Naive B cell (primary cell): ENCODE data around the gene ASB8. TPM values are rescaled to one million over a fixed set of nuclear protein-coding genes. Genes with fewer than 3 reads are reported as not detected.

Experiments used
- ATAC-seq, 2 donors: fragments of 150-1000 bp; cut with Tn5 transposase; 2 replicates each; pipeline ENCODE4 v1.10.0; 2021; ENCODE audit warnings: low read depth in 2 of 2, mild to moderate bottlenecking in 2 of 2, moderate library complexity in 2 of 2
- DNase-seq: peaks from one replicate; pipeline ENCODE4 v3.0.0; 2022
- H3K27ac Mint-ChIP-seq, 6 donors: one replicate each; pipeline ENCODE4 v1.8.0; 2020 to 2022; ENCODE audit warnings: mild to moderate bottlenecking in 6 of 6, mixed read lengths in 6 of 6, moderate library complexity in 5 of 6, inconsistent platforms in 2 of 6
- H3K27me3 Mint-ChIP-seq, 3 donors: one replicate each; pipeline ENCODE4 v1.8.0; 2021 to 2022; ENCODE audit warnings: mixed read lengths in 3 of 3, mild to moderate bottlenecking in 1 of 3
- H3K36me3 Mint-ChIP-seq, 2 donors: one replicate each; pipeline ENCODE4 v1.8.0; 2020 to 2022; ENCODE audit warnings: mixed read lengths in 2 of 2, inconsistent platforms in 1 of 2, mild to moderate bottlenecking in 1 of 2
- H3K4me1 Mint-ChIP-seq, 3 donors: one replicate each; pipeline ENCODE4 v1.8.0; 2020 to 2022; ENCODE audit warnings: mixed read lengths in 3 of 3, inconsistent platforms in 1 of 3, mild to moderate bottlenecking in 1 of 3, moderate library complexity in 1 of 3
- H3K4me3 Mint-ChIP-seq, 8 donors: one replicate each; pipeline ENCODE4 v1.8.0; 2020 to 2022; ENCODE audit warnings: mild to moderate bottlenecking in 8 of 8, mixed read lengths in 8 of 8, moderate library complexity in 8 of 8, inconsistent platforms in 2 of 8
- H3K9me3 Mint-ChIP-seq, 7 donors: one replicate each; pipeline ENCODE4 v1.8.0; 2020 to 2022; ENCODE audit warnings: mixed read lengths in 7 of 7, mild to moderate bottlenecking in 5 of 7, inconsistent platforms in 2 of 7, moderate library complexity in 1 of 7
- polyA plus RNA-seq, 6 donors: library from polyadenylated mRNA; unstranded; fragments of 300-500 nt; fragmentation: Illumina TruSeq; gene quantifications; one replicate each; pipeline ENCODE4 v1.2.3, GENCODE V29; 2021; ENCODE audit warnings: low read depth in 6 of 6

Gene ASB8
- polyA plus RNA-seq = 10 to 100 TPM; 62.1 to 89.5 (median 74.8) TPM

DNA sequence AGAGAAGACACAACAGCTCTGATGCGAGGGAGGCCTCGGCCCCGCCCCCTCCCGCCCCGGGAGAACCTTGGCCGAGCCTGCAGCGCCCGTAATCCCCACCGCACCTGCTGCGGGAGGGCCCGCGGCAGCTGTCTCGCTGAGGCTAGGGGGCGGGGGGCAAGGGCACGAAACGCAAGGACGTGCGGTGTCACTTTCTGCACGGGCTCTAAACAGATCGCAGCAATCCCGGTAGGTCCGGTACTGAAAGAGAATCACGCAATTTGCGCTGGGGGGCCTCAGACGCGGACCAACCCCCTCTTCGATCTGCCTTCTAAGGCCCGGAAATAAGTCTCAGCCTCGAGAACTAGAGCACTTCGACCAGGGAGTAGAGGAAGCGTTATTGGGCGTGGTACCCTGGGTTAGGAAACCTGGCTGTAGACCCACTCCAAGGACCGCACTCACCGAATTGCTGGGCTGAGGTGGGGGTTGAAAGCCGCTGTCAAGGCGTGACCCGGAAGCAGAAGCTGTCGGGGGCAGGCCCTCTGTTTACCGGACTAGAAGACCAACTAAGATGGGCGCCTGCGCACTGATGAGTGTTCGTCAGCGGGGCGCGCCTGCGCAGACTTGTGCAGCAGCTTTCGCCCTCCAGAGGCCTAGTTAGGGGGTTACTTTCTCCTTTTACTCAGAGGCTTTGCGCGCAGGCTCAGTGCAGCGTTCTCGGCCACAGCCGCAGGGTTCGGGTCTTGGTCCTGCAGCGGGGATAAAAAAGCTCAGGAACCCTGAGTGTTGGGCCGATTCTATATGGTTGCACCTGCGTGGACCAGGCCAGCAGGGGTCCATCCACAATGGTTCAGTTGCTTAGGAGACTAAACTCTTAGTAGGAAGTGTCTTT lies at the start of gene ASB8:
ASB8 (minus strand) TSS at position 498 of the 871 bp plus-strand sequence. CDS start 4,019 bp downstream, outside the sequence.
- DNase-seq (peak; percentile 98), ATAC-seq (peak; percentile 89)
- no peaks in the 10 kb centered on the region for H3K9me3 Mint-ChIP-seq
- peaks cover 0 to 8% (median 6%) of the 10 kb centered on the region in 3 donors for H3K27me3 Mint-ChIP-seq
- peak within 1 kb of the TSS; percentile 95 to 99 (median 98) for H3K4me3 Mint-ChIP-seq
- peaks cover 26 to 38% (median 35%) of the 10 kb centered on the region in 3 donors for H3K4me1 Mint-ChIP-seq
- H3K36me3 Mint-ChIP-seq = peaks cover 8% of the 10 kb centered on the region in 2 donors
- H3K27ac Mint-ChIP-seq = peak within 1 kb of the TSS; percentile 93 to 98 (median 97)

DNA sequence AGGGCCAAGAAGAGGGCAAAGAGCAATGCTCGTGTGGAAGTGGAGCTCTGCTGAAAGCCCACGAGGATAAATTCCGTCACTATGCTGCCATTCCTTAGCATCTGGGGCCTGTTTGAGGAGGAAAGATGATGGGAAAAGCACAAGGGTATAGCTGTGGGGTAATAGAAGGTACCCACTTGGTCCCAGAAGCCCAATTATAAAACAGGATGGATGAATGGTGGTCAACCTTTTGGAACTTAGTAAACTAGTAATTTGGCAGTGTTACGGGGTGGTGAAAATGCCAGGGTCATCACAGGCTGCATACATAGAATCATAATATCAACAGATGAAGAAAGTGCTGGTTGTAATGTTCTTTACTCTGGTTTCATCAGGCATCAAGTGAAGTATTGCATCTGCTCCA lies 45.9 kb upstream of the ASB8 start, which contains the start of gene OR10AD1:
OR10AD1 (minus strand) TSS at position 101 of the 400 bp plus-strand sequence; CDS start at position 101, 0 bp downstream.
- H3K4me1 Mint-ChIP-seq = peaks cover 19 to 35% (median 29%) of the 10 kb centered on the region in 3 donors
- ATAC-seq (no peak), DNase-seq (no peak)
- H3K9me3 Mint-ChIP-seq = peaks cover 10 to 38% (median 20%) of the 10 kb centered on the region in 7 donors
- no peak within 1 kb of the TSS for H3K27ac Mint-ChIP-seq
- peaks cover 27 to 33% of the 10 kb centered on the region in 2 donors for H3K36me3 Mint-ChIP-seq
- H3K27me3 Mint-ChIP-seq = no peaks in the 10 kb centered on the region
- peak within 1 kb of the TSS in 2 of 8 donors; percentile 49 for H3K4me3 Mint-ChIP-seq

DNA sequence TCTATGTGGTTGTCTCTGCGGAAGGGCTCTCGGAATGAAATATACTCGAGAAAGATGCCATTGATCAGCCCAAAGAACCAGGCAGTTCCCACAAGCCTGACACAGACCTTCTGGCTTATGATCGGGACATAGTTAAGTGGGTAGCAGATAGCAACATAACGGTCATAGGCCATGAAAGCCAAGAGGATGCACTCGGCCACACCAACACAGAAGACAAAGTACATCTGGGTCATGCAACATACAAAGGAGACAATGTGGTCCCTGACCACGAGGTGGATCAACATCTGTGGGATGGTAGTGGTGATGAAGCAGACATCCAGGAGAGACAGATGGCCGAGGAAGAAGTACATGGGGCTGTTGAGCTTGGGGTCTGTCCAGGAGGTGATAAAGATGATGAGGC lies 45.5 kb upstream of the ASB8 start:
- peaks cover 27 to 33% of the 10 kb centered on the region in 2 donors for H3K36me3 Mint-ChIP-seq
- peaks cover 10 to 33% (median 19%) of the 10 kb centered on the region in 7 donors for H3K9me3 Mint-ChIP-seq
- peaks cover 21 to 35% (median 29%) of the 10 kb centered on the region in 3 donors for H3K4me1 Mint-ChIP-seq
- no peak for DNase-seq
- H3K27ac Mint-ChIP-seq = no peak overlapping the region
- no peak for ATAC-seq
- H3K27me3 Mint-ChIP-seq = no peaks in the 10 kb centered on the region
- H3K4me3 Mint-ChIP-seq = peak overlapping the region in 1 of 8 donors; percentile 49

GRCh38 chr12:48201516-48201915 lies 44.2 kb upstream of the ASB8 start:
- ATAC-seq = no peak
- Mint-ChIP-seq H3K36me3 (peaks cover 24 to 33% of the 10 kb centered on the region in 2 donors), H3K4me3 (peak overlapping the region in 1 of 8 donors; percentile 95), H3K9me3 (peaks cover 4 to 21% (median 10%) of the 10 kb centered on the region in 7 donors), H3K27me3 (no peaks in the 10 kb centered on the region), H3K4me1 (peaks cover 26 to 41% (median 29%) of the 10 kb centered on the region in 3 donors), H3K27ac (peak overlapping the region in 1 of 6 donors; percentile 53)
- DNase-seq = no peak

- H3K4me1 Mint-ChIP-seq = peaks cover 26 to 41% (median 29%) of the 10 kb centered on the region in 3 donors
- H3K27ac Mint-ChIP-seq = no peak overlapping the region
These were observed 43.8 kb upstream of the ASB8 start for GRCh38 chr12:48201091-48201490.

DNA sequence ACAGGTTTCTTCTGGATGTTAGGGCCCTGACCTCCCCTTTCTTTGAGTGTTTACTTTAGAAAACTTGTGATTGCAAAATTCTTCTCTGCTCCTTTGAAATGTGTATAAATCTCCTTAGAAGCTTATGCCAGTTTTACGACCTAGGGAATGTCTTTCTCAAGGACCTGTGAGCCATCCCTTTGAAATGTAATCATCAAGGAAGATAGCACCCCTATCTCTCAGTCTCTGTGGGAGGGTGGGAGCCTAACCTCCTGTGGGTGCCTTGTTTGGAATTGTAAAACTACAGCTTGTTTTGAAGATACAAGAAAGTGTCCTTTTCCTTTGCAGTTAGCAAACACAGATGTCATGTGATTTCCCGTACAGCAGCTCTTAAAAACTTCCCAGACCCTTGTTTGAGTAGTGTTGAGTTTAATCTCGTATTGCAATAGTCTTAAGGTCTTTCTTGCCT lies 42.5 kb upstream of the ASB8 start:
- DNase-seq (no peak), ATAC-seq (no peak)
- peaks cover under 1 to 9% (median 4%) of the 10 kb centered on the region in 3 donors for H3K27me3 Mint-ChIP-seq
- H3K36me3 Mint-ChIP-seq = peaks cover 22 to 32% of the 10 kb centered on the region in 2 donors
- H3K4me1 Mint-ChIP-seq = peaks cover 26 to 41% (median 29%) of the 10 kb centered on the region in 3 donors
- peak overlapping the region in 5 of 6 donors; percentile 42 to 97 (median 68) for H3K27ac Mint-ChIP-seq
- peak overlapping the region; percentile 17 to 99 (median 92) for H3K4me3 Mint-ChIP-seq
- peaks cover 0 to 13% (median 8%) of the 10 kb centered on the region in 7 donors for H3K9me3 Mint-ChIP-seq

More at GRCh38 chr12:48201091-48201490, 43.8 kb upstream of the ASB8 start:
- Mint-ChIP-seq H3K9me3 (peaks cover 0 to 18% (median 8%) of the 10 kb centered on the region in 7 donors), H3K4me3 (peak overlapping the region in 2 of 8 donors; percentile 10 to 95), H3K27me3 (no peaks in the 10 kb centered on the region), H3K36me3 (peaks cover 22 to 33% of the 10 kb centered on the region in 2 donors)
- no peak for ATAC-seq
- DNase-seq = no peak

- Mint-ChIP-seq H3K4me1 (peaks cover 22 to 41% (median 29%) of the 10 kb centered on the region in 3 donors), H3K27me3 (peaks cover 8 to 16% (median 12%) of the 10 kb centered on the region in 3 donors), H3K9me3 (peaks cover 0 to 7% (median 3%) of the 10 kb centered on the region in 7 donors), H3K36me3 (peaks cover 14 to 25% of the 10 kb centered on the region in 2 donors), H3K4me3 (peak overlapping the region; percentile 83 to 99 (median 94)), H3K27ac (peak overlapping the region; percentile 93 to 99 (median 98))
- no peak for DNase-seq
- ATAC-seq = no peak
These were observed 41.7 kb upstream of the ASB8 start for GRCh38 chr12:48198985-48199384.

- peak; percentile 6 to 15 for ATAC-seq
- H3K4me1 Mint-ChIP-seq = peaks cover 22 to 41% (median 29%) of the 10 kb centered on the region in 3 donors
- peaks cover 0 to 5% (median 3%) of the 10 kb centered on the region in 7 donors for H3K9me3 Mint-ChIP-seq
- peaks cover 11 to 22% of the 10 kb centered on the region in 2 donors for H3K36me3 Mint-ChIP-seq
- H3K27me3 Mint-ChIP-seq = peaks cover 11 to 19% (median 16%) of the 10 kb centered on the region in 3 donors
- peak overlapping the region; percentile 83 to 99 (median 94) for H3K4me3 Mint-ChIP-seq
- peak overlapping the region; percentile 93 to 99 (median 98) for H3K27ac Mint-ChIP-seq
- DNase-seq = no peak
These were observed 41.3 kb upstream of the ASB8 start for GRCh38 chr12:48198672-48198971.

GRCh38 chr12:48197971-48198671 lies 40.8 kb upstream of the ASB8 start:
- Mint-ChIP-seq H3K4me1 (peaks cover 22 to 41% (median 28%) of the 10 kb centered on the region in 3 donors), H3K27ac (peak overlapping the region; percentile 93 to 99 (median 98)), H3K9me3 (peaks cover 0 to 5% (median 2%) of the 10 kb centered on the region in 7 donors), H3K4me3 (peak overlapping the region; percentile 83 to 99 (median 94)), H3K36me3 (peaks cover 11 to 17% of the 10 kb centered on the region in 2 donors), H3K27me3 (peaks cover 13 to 24% (median 20%) of the 10 kb centered on the region in 3 donors)
- DNase-seq (peak; percentile 91), ATAC-seq (peak; percentile 95 to 98)

DNA sequence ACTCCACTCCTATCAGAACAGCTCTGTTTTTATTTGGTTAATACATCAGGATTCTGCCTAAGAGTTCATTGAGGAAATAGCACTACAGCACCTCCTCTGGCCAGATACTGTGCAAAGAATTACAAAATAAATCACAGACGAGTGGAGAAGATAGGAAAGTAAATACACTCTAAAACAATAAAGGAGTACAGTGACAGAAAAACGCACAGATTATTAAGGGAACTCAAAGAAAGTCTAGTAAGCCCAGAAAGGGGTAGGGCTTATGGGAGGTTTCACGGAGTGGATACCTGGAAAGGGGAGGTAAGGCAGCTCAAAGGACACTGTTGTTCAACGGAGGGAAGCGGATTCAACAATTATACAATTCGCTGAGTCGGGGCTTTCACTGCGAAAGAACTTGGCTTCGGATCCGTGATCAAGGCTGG lies 40.2 kb upstream of the ASB8 start:
- ATAC-seq (peak; percentile 39 to 48), DNase-seq (peak; percentile 41)
- H3K27me3 Mint-ChIP-seq = peaks cover 13 to 24% (median 20%) of the 10 kb centered on the region in 3 donors
- peak overlapping the region; percentile 93 to 99 (median 98) for H3K27ac Mint-ChIP-seq
- H3K36me3 Mint-ChIP-seq = peaks cover 5 to 12% of the 10 kb centered on the region in 2 donors
- peak overlapping the region; percentile 83 to 99 (median 94) for H3K4me3 Mint-ChIP-seq
- peaks cover 19 to 41% (median 23%) of the 10 kb centered on the region in 3 donors for H3K4me1 Mint-ChIP-seq
- peaks cover 0 to 5% (median 0%) of the 10 kb centered on the region in 7 donors for H3K9me3 Mint-ChIP-seq

GRCh38 chr12:48194799-48195201 lies 37.5 kb upstream of the ASB8 start:
- Mint-ChIP-seq H3K4me3 (peak overlapping the region in 1 of 8 donors; percentile 30), H3K27ac (no peak overlapping the region)

DNA sequence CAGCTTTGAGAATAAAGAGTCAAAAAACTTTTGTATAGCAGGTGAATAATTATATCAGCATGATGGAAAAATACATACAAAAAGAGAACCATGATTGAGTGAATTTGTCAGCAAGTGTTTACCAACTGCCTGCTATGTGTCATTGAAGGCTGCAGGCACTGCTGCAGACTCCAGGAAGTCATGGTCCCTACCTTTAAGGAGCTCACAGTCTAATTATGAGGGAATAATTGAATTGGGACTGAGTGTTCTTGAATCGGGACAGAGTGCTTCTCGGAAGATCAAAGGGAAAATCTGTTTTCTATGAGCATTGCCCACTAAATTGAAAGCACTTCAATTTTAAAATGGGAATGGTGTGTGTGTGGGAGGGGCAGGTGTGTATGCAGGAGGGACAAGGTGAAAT lies 36.3 kb upstream of the ASB8 start:
- Mint-ChIP-seq H3K27ac (peak overlapping the region in 2 of 6 donors; percentile 2 to 81), H3K27me3 (peaks cover 22 to 42% (median 36%) of the 10 kb centered on the region in 3 donors), H3K36me3 (no peaks in the 10 kb centered on the region), H3K4me3 (peak overlapping the region in 1 of 8 donors; percentile 55), H3K4me1 (peaks cover 0 to 8% (median 7%) of the 10 kb centered on the region in 3 donors), H3K9me3 (no peaks in the 10 kb centered on the region)
- DNase-seq (no peak), ATAC-seq (no peak)

More at GRCh38 chr12:48194799-48195201, 37.5 kb upstream of the ASB8 start:
- ATAC-seq = no peak
- H3K36me3 Mint-ChIP-seq = no peaks in the 10 kb centered on the region
- no peak for DNase-seq
- no peaks in the 10 kb centered on the region for H3K9me3 Mint-ChIP-seq
- H3K27me3 Mint-ChIP-seq = peaks cover 16 to 42% (median 36%) of the 10 kb centered on the region in 3 donors
- H3K4me1 Mint-ChIP-seq = peaks cover 6 to 18% (median 14%) of the 10 kb centered on the region in 3 donors
